Measurements from ENCODE around the gene RNF181. TPM values are rescaled to one million over a fixed set of nuclear protein-coding genes. Genes with fewer than 3 reads are reported as not detected.
"Not testable (repeated sequence)": the region's sequence is repeated elsewhere in the genome, so short reads cannot be mapped to it uniquely, and the experiment has no call there.

The RNF181 gene
- total RNA-seq, 1 donor from 2014 or later, result 155 TPM

DNA sequence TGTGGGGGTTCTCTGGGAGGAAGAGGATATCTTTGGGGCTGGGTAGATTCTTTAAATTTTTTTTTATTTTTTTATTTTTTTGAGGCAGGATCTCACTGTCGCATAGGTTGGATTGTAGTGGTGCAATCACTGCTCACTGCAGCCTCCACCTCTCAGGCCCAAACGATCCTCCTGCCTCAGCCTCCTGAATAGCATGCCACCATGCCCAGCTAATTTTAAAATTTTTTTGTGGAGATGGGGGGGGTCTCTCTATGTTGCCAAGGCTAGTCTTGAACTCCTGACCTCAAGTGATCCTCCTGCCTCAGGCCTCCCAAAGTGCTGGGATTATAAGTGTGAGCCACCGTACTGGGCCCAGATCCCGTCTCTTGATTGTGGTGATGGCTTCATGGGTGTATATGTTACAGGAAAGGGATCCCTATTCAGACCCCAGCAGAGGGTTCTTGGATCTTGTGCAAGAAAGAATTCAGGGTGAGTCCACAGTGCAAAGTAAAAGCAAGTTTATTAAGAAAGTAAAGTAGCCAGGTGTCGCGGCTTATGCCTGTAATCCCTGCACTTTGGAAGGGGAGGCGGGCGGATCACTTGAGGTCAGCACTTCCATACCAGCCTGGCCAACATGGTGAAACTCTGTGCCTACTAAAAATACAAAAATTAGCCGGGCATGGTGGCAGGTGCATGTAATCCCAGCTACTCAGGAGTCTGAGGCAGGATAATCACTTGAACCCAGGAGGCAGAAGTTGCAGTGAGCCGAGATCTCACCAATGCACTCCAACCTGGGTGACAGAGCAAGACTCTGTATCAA is 18.4 kb downstream of the RNF181 start:
- Histone ChIP-seq H3K9ac (ENCODE audit: low read length) (no peak overlapping the region), H3K79me2 (ENCODE audit: insufficient read depth, low read length) (peaks cover 60% of the 10 kb centered on the region), H2AFZ (ENCODE audit: low read depth, low read length) (no peak overlapping the region), H3K4me3 (ENCODE audit: insufficient read depth, low read depth, low read length) (no peak overlapping the region), H3K4me2 (ENCODE audit: low read length) (no peak overlapping the region), H3K36me3 (ENCODE audit: insufficient read depth, low read length) (peaks cover 4% of the 10 kb centered on the region), H3K27me3 (ENCODE audit: insufficient read depth, low read length) (no peaks in the 10 kb centered on the region), H4K20me1 (ENCODE audit: insufficient read depth, low read length) (peaks cover 28% of the 10 kb centered on the region), H3K9me3 (ENCODE audit: insufficient read depth, low read depth, low read length) (no peaks in the 10 kb centered on the region), H3K27ac (ENCODE audit: low read depth, low read length) (no peak overlapping the region), H3K4me1 (ENCODE audit: insufficient read depth, low read length) (peaks cover 18% of the 10 kb centered on the region)
- Mint-ChIP-seq H3K4me3 (ENCODE audit: unreplicated experiment) (no peak overlapping the region), H3K9me3 (ENCODE audit: unreplicated experiment) (no peaks in the 10 kb centered on the region), H3K4me1 (ENCODE audit: low read depth, unreplicated experiment) (peaks cover 16% of the 10 kb centered on the region), H3K36me3 (ENCODE audit: low read depth, unreplicated experiment) (no peaks in the 10 kb centered on the region), H3K27me3 (ENCODE audit: low read depth, unreplicated experiment) (no peaks in the 10 kb centered on the region), H3K27ac (ENCODE audit: unreplicated experiment) (no peak overlapping the region)
- no peak for FAIRE-seq
- TF ChIP-seq, protein P1, sequence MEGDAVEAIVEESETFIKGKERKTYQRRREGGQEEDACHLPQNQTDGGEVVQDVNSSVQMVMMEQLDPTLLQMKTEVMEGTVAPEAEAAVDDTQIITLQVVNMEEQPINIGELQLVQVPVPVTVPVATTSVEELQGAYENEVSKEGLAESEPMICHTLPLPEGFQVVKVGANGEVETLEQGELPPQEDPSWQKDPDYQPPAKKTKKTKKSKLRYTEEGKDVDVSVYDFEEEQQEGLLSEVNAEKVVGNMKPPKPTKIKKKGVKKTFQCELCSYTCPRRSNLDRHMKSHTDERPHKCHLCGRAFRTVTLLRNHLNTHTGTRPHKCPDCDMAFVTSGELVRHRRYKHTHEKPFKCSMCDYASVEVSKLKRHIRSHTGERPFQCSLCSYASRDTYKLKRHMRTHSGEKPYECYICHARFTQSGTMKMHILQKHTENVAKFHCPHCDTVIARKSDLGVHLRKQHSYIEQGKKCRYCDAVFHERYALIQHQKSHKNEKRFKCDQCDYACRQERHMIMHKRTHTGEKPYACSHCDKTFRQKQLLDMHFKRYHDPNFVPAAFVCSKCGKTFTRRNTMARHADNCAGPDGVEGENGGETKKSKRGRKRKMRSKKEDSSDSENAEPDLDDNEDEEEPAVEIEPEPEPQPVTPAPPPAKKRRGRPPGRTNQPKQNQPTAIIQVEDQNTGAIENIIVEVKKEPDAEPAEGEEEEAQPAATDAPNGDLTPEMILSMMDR (IDR thresholded peaks at IDR 0.05; ENCODE audit: insufficient read depth, low read depth, low read length), result no peak
- no peak for TF ChIP-seq EZH2 (IDR thresholded peaks at IDR 0.05; ENCODE audit: insufficient read depth, low read length)
- no peak for DNase-seq (ENCODE audit: low read depth)

DNA sequence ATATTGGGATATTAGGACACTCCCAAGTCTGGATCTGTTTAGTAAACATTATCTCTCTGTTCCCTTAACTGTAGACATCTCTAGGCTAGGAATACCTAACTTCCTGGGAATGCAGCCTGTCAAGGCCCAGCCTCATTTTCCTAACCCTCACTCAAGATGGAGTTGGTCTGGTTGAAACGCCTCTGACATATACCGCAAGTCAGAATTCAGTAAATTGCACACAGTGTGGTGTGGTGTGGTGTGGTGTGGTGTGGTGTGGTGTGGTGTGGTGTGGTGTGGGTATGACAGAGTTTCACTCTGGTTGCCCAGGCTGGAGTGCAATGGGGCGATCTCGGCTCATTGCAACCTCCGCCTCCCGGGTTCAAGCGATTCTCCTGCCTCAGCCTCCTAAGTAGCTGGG is 19.2 kb downstream of the RNF181 start:
- H3K27me3 Mint-ChIP-seq (ENCODE audit: low read depth, unreplicated experiment); H3K9me3 Mint-ChIP-seq (ENCODE audit: unreplicated experiment); FAIRE-seq; H3K27ac Mint-ChIP-seq (ENCODE audit: unreplicated experiment); H3K27ac ChIP-seq (ENCODE audit: low read depth, low read length); DNase-seq (ENCODE audit: low read depth); H3K4me1 Mint-ChIP-seq (ENCODE audit: low read depth, unreplicated experiment); H3K4me2 ChIP-seq (ENCODE audit: low read length); H3K9ac ChIP-seq (ENCODE audit: low read length); H3K36me3 Mint-ChIP-seq (ENCODE audit: low read depth, unreplicated experiment); H3K27me3 ChIP-seq (ENCODE audit: insufficient read depth, low read length); H3K4me3 Mint-ChIP-seq (ENCODE audit: unreplicated experiment); H3K9me3 ChIP-seq (ENCODE audit: insufficient read depth, low read depth, low read length); H2AFZ ChIP-seq (ENCODE audit: low read depth, low read length); H3K4me3 ChIP-seq (ENCODE audit: insufficient read depth, low read depth, low read length): not testable (repeated sequence)
- Histone ChIP-seq H4K20me1 (ENCODE audit: insufficient read depth, low read length) (peaks cover 31% of the 10 kb centered on the region), H3K4me1 (ENCODE audit: insufficient read depth, low read length) (peaks cover 18% of the 10 kb centered on the region), H3K79me2 (ENCODE audit: insufficient read depth, low read length) (peaks cover 61% of the 10 kb centered on the region), H3K36me3 (ENCODE audit: insufficient read depth, low read length) (peaks cover 11% of the 10 kb centered on the region)

DNA sequence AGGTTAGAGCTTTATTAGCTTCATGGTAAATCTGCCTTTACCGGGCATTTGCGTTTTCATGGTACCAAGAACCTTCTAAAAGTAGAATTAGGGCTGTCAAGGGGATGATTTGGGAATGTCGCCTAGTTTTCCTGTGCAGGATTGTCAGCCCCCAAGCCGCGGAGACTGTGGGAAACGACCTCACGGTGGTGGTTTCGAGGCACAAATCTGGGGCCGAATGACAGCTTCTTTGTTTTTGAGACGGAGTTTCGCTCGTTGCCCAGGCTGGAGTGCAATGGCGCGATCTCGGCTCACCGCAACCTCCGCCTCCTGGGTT is 19.8 kb downstream of the RNF181 start:
- Histone ChIP-seq H3K4me1 (ENCODE audit: insufficient read depth, low read length) (peaks cover 18% of the 10 kb centered on the region), H3K27ac (ENCODE audit: low read depth, low read length) (no peak overlapping the region), H4K20me1 (ENCODE audit: insufficient read depth, low read length) (peaks cover 28% of the 10 kb centered on the region), H3K4me2 (ENCODE audit: low read length) (peak overlapping the region; percentile 85), H3K79me2 (ENCODE audit: insufficient read depth, low read length) (peaks cover 59% of the 10 kb centered on the region), H3K4me3 (ENCODE audit: insufficient read depth, low read depth, low read length) (no peak overlapping the region), H3K36me3 (ENCODE audit: insufficient read depth, low read length) (peaks cover 11% of the 10 kb centered on the region), H3K9me3 (ENCODE audit: insufficient read depth, low read depth, low read length) (no peaks in the 10 kb centered on the region), H3K9ac (ENCODE audit: low read length) (peak overlapping the region; percentile 98), H2AFZ (ENCODE audit: low read depth, low read length) (peak overlapping the region; percentile 82), H3K27me3 (ENCODE audit: insufficient read depth, low read length) (no peaks in the 10 kb centered on the region)
- TF ChIP-seq EZH2 (IDR thresholded peaks at IDR 0.05; ENCODE audit: insufficient read depth, low read length), result no peak
- TF ChIP-seq, protein P1 (IDR thresholded peaks at IDR 0.05; ENCODE audit: insufficient read depth, low read depth, low read length), result no peak
- H3K27me3 Mint-ChIP-seq (ENCODE audit: low read depth, unreplicated experiment), result no peaks in the 10 kb centered on the region
- peaks cover 6% of the 10 kb centered on the region for H3K4me1 Mint-ChIP-seq (ENCODE audit: low read depth, unreplicated experiment)
- H3K27ac Mint-ChIP-seq (ENCODE audit: unreplicated experiment), result no peak overlapping the region
- no peaks in the 10 kb centered on the region for H3K9me3 Mint-ChIP-seq (ENCODE audit: unreplicated experiment)
- peak overlapping the region; percentile 91 for H3K4me3 Mint-ChIP-seq (ENCODE audit: unreplicated experiment)
- FAIRE-seq (no peak), DNase-seq (ENCODE audit: low read depth) (no peak)
- H3K36me3 Mint-ChIP-seq (ENCODE audit: low read depth, unreplicated experiment), result no peaks in the 10 kb centered on the region

DNA sequence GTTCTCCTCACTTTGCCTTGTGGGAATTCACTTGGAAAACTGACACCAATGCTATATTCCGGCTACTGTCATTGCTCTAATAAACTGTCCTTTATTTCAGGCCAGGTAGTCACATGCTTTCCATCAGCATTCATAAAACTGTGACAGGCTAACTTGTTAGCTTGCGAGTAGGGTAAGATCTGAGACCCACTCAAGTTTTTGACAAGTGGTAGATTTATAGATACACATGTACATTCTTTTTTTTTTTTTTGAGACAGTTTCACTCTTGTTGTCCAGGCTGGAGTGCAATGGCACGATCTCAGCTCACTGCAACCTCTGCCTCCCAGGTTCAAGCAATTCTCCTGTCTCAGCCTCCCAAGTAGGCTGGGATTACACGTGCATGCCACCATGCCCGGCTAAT is 22.2 kb downstream of the RNF181 start:
- H3K4me1 ChIP-seq (ENCODE audit: insufficient read depth, low read length); FAIRE-seq; H3K9me3 Mint-ChIP-seq (ENCODE audit: unreplicated experiment); H2AFZ ChIP-seq (ENCODE audit: low read depth, low read length); H3K27ac Mint-ChIP-seq (ENCODE audit: unreplicated experiment); H3K27me3 ChIP-seq (ENCODE audit: insufficient read depth, low read length); H3K9me3 ChIP-seq (ENCODE audit: insufficient read depth, low read depth, low read length); H3K4me1 Mint-ChIP-seq (ENCODE audit: low read depth, unreplicated experiment); H3K27ac ChIP-seq (ENCODE audit: low read depth, low read length); H3K4me3 ChIP-seq (ENCODE audit: insufficient read depth, low read depth, low read length); H3K27me3 Mint-ChIP-seq (ENCODE audit: low read depth, unreplicated experiment); H3K36me3 Mint-ChIP-seq (ENCODE audit: low read depth, unreplicated experiment); DNase-seq (ENCODE audit: low read depth): not testable (repeated sequence)
- H3K4me2 ChIP-seq (ENCODE audit: low read length), result peak overlapping the region; percentile 85
- peaks cover 54% of the 10 kb centered on the region for H3K79me2 ChIP-seq (ENCODE audit: insufficient read depth, low read length)
- peak overlapping the region; percentile 91 for H3K4me3 Mint-ChIP-seq (ENCODE audit: unreplicated experiment)
- peaks cover 29% of the 10 kb centered on the region for H3K36me3 ChIP-seq (ENCODE audit: insufficient read depth, low read length)
- peaks cover 36% of the 10 kb centered on the region for H4K20me1 ChIP-seq (ENCODE audit: insufficient read depth, low read length)
- peak overlapping the region; percentile 98 for H3K9ac ChIP-seq (ENCODE audit: low read length)
